Neural progenitor cell (in vitro differentiated cells): ENCODE results near the gene YBX1.
A peak's percentile ranks its signal among the peaks of the same experiment; 100 is the strongest.

Experiments
- CTCF ChIP-seq: fragments of 200-600 bp; sonication (generic); IDR thresholded peaks from 2 replicates; pipeline ENCODE4 v1.5.1; 2017; ENCODE audit warnings: antibody characterized with exemption, mild to moderate bottlenecking
- EZH2 ChIP-seq: fragments of 200-600 bp; sonication (generic); IDR thresholded peaks from 2 replicates; pipeline ENCODE4 v1.6.1; 2017; ENCODE audit warnings: antibody characterized with exemption, mild to moderate bottlenecking, moderate library complexity

GRCh38 chr1:42747125-42747524, 64.9 kb downstream of the YBX1 start:
- TF ChIP-seq CTCF (peak; percentile 71), EZH2 (no peak)
